PFSK-1 (cell line): ENCODE data around the gene NFATC3.

Experiments
- POLR2AphosphoS5 ChIP-seq: IDR thresholded peaks from 2 replicates; pipeline ENCODE4 v1.6.1; 2012; ENCODE audit warnings: low read depth, mild to moderate bottlenecking, control low read depth, low read length, moderate library complexity
- REST ChIP-seq, 2 experiments: IDR thresholded peaks; 2 replicates each; pipeline versions ENCODE4 v1.6.1 to v1.8.0; 2011 to 2012; ENCODE audit warnings: low read depth in 2 of 2, low read length in 2 of 2, control low read depth in 1 of 2, inconsistent platforms in 1 of 2, mild to moderate bottlenecking in 1 of 2, moderate library complexity in 1 of 2; ENCODE audit not compliant: insufficient read depth in 1 of 2
- SIN3A ChIP-seq: IDR thresholded peaks from 2 replicates; pipeline ENCODE4 v1.6.1; 2012; ENCODE audit warnings: mild to moderate bottlenecking, low read length, moderate library complexity, borderline replicate concordance; ENCODE audit not compliant: insufficient read depth
- TAF1 ChIP-seq: IDR thresholded peaks from 2 replicates; pipeline ENCODE4 v1.6.1; 2012; ENCODE audit warnings: low read length, control low read depth, borderline replicate concordance; ENCODE audit not compliant: insufficient read depth

DNA sequence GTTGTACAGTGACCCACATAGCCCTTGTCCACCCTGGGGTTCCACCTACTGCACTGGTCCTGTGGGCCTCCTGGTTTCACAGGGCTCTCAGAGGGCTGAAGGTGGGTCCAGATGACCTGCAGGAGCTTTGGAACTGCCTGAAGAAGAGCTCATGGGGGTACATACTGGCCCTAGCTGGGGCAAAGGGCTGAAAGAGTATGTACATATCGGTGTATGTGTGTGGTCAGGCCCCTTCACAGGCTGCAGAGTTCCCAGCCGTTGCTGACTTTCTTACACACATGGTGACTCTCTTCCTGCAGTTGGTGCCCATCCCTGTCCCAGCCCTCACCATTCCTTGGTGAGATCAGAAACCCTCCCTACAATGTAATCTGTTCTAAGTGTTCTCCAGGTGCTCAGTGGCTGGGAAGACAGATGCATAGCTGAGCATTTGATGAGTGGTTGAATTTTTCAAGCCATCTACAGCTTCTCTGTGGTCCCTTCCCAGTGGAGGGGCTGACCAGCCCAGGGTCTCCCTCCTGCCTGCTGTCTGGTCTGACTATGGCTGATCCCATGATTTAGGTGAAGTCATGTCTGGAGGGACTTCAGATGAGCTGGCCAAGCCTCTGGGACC, 2.4 kb upstream of the NFATC3 start:
- TF ChIP-seq SIN3A (no peak), TAF1 (no peak), POLR2AphosphoS5 (no peak), REST (IDR thresholded peaks at IDR 0.05; ENCODE audit: insufficient read depth in 1 of 2, low read depth in 2 of 2, low read length in 2 of 2) (no peak)
